ENCODE measurements around the gene BCL11A.

BCL11A gene

GRCh38 chr2:60525899-60526298, 27.6 kb downstream of the BCL11A start:
- DNase-seq (ENCODE audit: low read depth in 2 of 2), result no peak
- TF ChIP-seq, protein P1, sequence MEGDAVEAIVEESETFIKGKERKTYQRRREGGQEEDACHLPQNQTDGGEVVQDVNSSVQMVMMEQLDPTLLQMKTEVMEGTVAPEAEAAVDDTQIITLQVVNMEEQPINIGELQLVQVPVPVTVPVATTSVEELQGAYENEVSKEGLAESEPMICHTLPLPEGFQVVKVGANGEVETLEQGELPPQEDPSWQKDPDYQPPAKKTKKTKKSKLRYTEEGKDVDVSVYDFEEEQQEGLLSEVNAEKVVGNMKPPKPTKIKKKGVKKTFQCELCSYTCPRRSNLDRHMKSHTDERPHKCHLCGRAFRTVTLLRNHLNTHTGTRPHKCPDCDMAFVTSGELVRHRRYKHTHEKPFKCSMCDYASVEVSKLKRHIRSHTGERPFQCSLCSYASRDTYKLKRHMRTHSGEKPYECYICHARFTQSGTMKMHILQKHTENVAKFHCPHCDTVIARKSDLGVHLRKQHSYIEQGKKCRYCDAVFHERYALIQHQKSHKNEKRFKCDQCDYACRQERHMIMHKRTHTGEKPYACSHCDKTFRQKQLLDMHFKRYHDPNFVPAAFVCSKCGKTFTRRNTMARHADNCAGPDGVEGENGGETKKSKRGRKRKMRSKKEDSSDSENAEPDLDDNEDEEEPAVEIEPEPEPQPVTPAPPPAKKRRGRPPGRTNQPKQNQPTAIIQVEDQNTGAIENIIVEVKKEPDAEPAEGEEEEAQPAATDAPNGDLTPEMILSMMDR (IDR thresholded peaks at IDR 0.05; ENCODE audit: low read depth, low read length), result no peak
- no peak overlapping the region for H3K4me3 ChIP-seq (replicated peaks in 1 of 2; ENCODE audit: low read depth in 2 of 2, low read length in 2 of 2)

DNA sequence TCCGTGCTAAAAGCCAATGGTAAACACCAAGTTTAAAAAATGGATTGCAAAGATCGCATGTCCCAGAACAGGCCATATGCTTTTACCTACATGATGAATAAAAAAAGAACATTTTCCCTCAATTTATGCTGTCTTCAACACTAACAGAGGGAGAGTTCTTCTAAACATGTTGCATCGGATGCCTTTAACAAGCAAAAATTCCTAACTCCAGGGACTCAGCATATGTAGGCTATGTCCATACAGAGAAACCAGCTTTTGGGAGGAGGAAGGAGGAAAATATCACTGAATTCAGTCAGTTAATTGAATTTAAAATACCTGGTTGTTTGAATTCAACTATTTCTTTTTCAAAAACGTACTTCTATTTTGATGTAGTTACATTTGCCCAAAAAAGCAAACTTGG, 28.6 kb downstream of the BCL11A start:
- DNase-seq (ENCODE audit: low read depth in 2 of 2), result no peak
- H3K4me3 ChIP-seq (replicated peaks in 1 of 2; ENCODE audit: low read depth in 2 of 2, low read length in 2 of 2), result no peak overlapping the region
- TF ChIP-seq, protein P1 (IDR thresholded peaks at IDR 0.05; ENCODE audit: low read depth, low read length), result no peak

DNA sequence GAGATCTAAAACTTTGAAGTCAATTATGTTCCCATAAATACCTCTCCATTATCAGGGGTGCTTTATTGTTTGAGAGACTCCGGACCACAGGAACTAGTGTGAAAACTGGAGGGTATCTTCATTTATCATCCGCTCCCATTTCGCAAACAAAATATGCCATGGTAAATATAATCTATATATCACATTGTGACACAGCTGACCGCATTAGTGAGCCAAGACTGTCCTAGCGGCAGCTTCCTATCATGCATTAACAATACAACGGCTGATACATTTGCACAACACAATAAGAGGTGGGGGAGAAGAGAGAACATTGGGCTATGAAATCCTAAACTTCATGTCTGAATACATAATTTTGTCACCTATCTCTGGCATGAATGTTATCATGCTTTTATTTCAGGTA, 29.5 kb downstream of the BCL11A start:
- TF ChIP-seq, protein P1 (IDR thresholded peaks at IDR 0.05; ENCODE audit: low read depth, low read length), result no peak
- no peak for DNase-seq (ENCODE audit: low read depth in 2 of 2)
- H3K4me3 ChIP-seq (replicated peaks in 1 of 2; ENCODE audit: low read depth in 2 of 2, low read length in 2 of 2), result no peak overlapping the region

DNA sequence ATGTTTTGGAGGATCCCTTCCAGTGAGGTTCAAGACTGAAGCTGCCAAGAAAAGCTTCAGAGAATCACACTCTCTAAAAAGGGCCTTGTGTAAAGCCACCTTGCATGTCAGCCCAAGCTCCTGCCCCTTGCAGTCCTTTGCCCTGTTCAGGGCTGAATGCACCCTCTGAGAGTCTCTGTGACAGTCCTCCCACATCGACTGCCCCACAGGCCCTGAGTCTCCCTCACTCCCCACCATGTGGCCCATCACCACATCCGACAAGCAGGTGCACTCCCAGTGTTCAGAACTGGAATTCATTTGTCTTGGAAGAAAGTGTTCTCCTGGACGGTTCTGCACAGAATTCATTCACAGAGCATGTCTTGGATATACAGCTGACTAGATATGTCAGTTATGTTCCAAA, 31.0 kb downstream of the BCL11A start:
- TF ChIP-seq, protein P1 (IDR thresholded peaks at IDR 0.05; ENCODE audit: low read depth, low read length), result no peak
- no peak overlapping the region for H3K4me3 ChIP-seq (replicated peaks in 1 of 2; ENCODE audit: low read depth in 2 of 2, low read length in 2 of 2)
- no peak for DNase-seq (ENCODE audit: low read depth in 2 of 2)

DNA sequence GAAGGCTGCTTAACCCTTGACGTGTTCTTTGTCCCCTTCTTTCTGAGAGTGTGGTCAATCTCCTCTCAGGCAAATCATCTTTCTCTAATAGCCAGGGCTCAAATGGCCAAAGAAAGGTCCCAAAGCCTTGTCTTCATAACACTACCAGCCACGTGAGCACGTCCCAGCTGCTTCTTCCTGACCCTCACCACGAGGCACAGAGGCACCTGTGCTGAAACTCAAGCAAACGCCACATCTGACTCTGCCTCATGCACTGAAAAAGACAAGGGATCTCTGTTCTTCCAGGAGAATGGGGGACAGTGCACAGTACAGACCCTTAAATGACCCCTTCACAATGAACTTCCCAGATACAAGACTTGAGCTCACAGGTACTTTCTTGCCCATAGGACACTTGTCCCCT, 31.8 kb downstream of the BCL11A start:
- H3K4me3 ChIP-seq (replicated peaks in 1 of 2; ENCODE audit: low read depth in 2 of 2, low read length in 2 of 2), result no peak overlapping the region
- TF ChIP-seq, protein P1 (IDR thresholded peaks at IDR 0.05; ENCODE audit: low read depth, low read length), result no peak

GRCh38 chr2:60520917-60521539, 32.4 kb downstream of the BCL11A start:
- TF ChIP-seq, protein P1 (IDR thresholded peaks at IDR 0.05; ENCODE audit: low read depth, low read length), result no peak
- DNase-seq (ENCODE audit: low read depth in 2 of 2), result no peak
- no peak overlapping the region for H3K4me3 ChIP-seq (replicated peaks in 1 of 2; ENCODE audit: low read depth in 2 of 2, low read length in 2 of 2)

More for the DNA sequence above, 31.8 kb downstream of the BCL11A start:
- DNase-seq (ENCODE audit: low read depth in 2 of 2), result no peak

All from cardiac fibroblast (primary cell).